Mesenchymal stem cell (in vitro differentiated cells and primary cell): ENCODE measurements around the gene WDR13. TPM values are rescaled to one million over a fixed set of nuclear protein-coding genes. Genes with fewer than 3 reads are reported as not detected.
"Not testable (repeated sequence)": the region's sequence is repeated elsewhere in the genome, so short reads cannot be mapped to it uniquely, and the experiment has no call there.

ENCODE experiments used
- DNase-seq: peaks from one replicate; pipeline ENCODE4 v3.0.0-alpha.2; 2013
- H2AFZ ChIP-seq: one replicate; pipeline ENCODE4 v1.6.1; 2013; ENCODE audit warnings: low read depth, mild to moderate bottlenecking, control low read depth, inconsistent platforms, low read length, moderate library complexity
- H2AK5ac ChIP-seq: 2 replicates; pipeline ENCODE4 v1.6.1; 2013; ENCODE audit warnings: low read length, moderate library complexity, mild to moderate bottlenecking, inconsistent platforms; ENCODE audit not compliant: severe bottlenecking
- H2BK120ac ChIP-seq: one replicate; pipeline ENCODE4 v1.6.1; 2013; ENCODE audit warnings: low read depth, mild to moderate bottlenecking, inconsistent platforms, low read length, moderate library complexity
- H2BK12ac ChIP-seq, 2 experiments: one replicate each; pipeline ENCODE4 v1.6.1; 2013; ENCODE audit warnings: inconsistent platforms in 2 of 2, low read length in 2 of 2, mild to moderate bottlenecking in 2 of 2, moderate library complexity in 2 of 2, control low read depth in 1 of 2
- H2BK15ac ChIP-seq: one replicate; pipeline ENCODE4 v1.6.1; 2013; ENCODE audit warnings: mild to moderate bottlenecking, low read depth, inconsistent platforms; ENCODE audit not compliant: poor library complexity, severe bottlenecking
- H2BK5ac ChIP-seq: 2 replicates; pipeline ENCODE4 v1.6.1; 2013; ENCODE audit warnings: low read depth, mild to moderate bottlenecking, low read length, control low read depth, inconsistent platforms; ENCODE audit not compliant: poor library complexity, severe bottlenecking
- H3K14ac ChIP-seq, 2 experiments: one replicate each; pipeline ENCODE4 v1.6.1; 2013; ENCODE audit warnings: inconsistent platforms in 2 of 2, low read length in 2 of 2, control low read depth in 1 of 2, mild to moderate bottlenecking in 1 of 2, moderate library complexity in 1 of 2
- H3K18ac ChIP-seq, 2 experiments: one replicate each; pipeline ENCODE4 v1.6.1; 2013; ENCODE audit warnings: inconsistent platforms in 2 of 2, low read length in 2 of 2, control low read depth in 1 of 2, low read depth in 1 of 2, mild to moderate bottlenecking in 1 of 2
- H3K23ac ChIP-seq, 2 experiments: one replicate each; pipeline ENCODE4 v1.6.1; 2013; ENCODE audit warnings: inconsistent platforms in 2 of 2, low read length in 2 of 2, mild to moderate bottlenecking in 2 of 2, moderate library complexity in 2 of 2, control low read depth in 1 of 2
- H3K27ac ChIP-seq: 2 replicates; pipeline ENCODE4 v1.5.1; 2013; ENCODE audit warnings: mild to moderate bottlenecking, moderate library complexity, low read length, control low read depth, inconsistent platforms; ENCODE audit not compliant: poor library complexity, severe bottlenecking
- H3K27me3 ChIP-seq, 2 experiments: 2 replicates each; pipeline versions ENCODE4 v1.6.1 to v1.7.0; 2013; ENCODE audit warnings: low read length in 2 of 2, mild to moderate bottlenecking in 2 of 2, moderate library complexity in 2 of 2, control low read depth in 1 of 2, inconsistent platforms in 1 of 2; ENCODE audit not compliant: control insufficient read depth in 1 of 2, insufficient read depth in 1 of 2
- H3K36me3 ChIP-seq, 2 experiments: 2 replicates each; pipeline versions ENCODE4 v1.6.1 to v1.7.0; 2013; ENCODE audit warnings: low read length in 2 of 2, control low read depth in 1 of 2, inconsistent platforms in 1 of 2, low read depth in 1 of 2, mild to moderate bottlenecking in 1 of 2; ENCODE audit not compliant: insufficient read depth in 2 of 2, control insufficient read depth in 1 of 2
- H3K4ac ChIP-seq, 2 experiments: one replicate each; pipeline ENCODE4 v1.6.1; 2013; ENCODE audit warnings: inconsistent platforms in 2 of 2, low read length in 2 of 2, mild to moderate bottlenecking in 2 of 2, moderate library complexity in 2 of 2, control low read depth in 1 of 2, low read depth in 1 of 2
- H3K4me1 ChIP-seq: 2 replicates; pipeline ENCODE4 v1.6.1; 2013; ENCODE audit warnings: low read depth, low read length, control low read depth; ENCODE audit not compliant: control insufficient read depth, insufficient read depth
- H3K4me2 ChIP-seq: 2 replicates; pipeline ENCODE4 v1.6.1; 2013; ENCODE audit warnings: low read length, mild to moderate bottlenecking, inconsistent platforms; ENCODE audit not compliant: poor library complexity, severe bottlenecking
- H3K4me3 ChIP-seq, 2 experiments: 2 replicates each; pipeline versions ENCODE4 v1.5.1 to v1.7.0; 2013; ENCODE audit warnings: low read length in 2 of 2, mild to moderate bottlenecking in 2 of 2, control low read depth in 1 of 2, low read depth in 1 of 2; ENCODE audit not compliant: insufficient read depth in 1 of 2
- H3K79me1 ChIP-seq: replicated peaks from 2 replicates; pipeline ENCODE4 v1.6.1; 2013; ENCODE audit warnings: mild to moderate bottlenecking, control low read depth, low read length, inconsistent platforms; ENCODE audit not compliant: poor library complexity, severe bottlenecking
- H3K9ac ChIP-seq: 2 replicates; pipeline ENCODE4 v1.7.0; 2013; ENCODE audit warnings: mild to moderate bottlenecking, low read length, moderate library complexity
- H3K9me3 ChIP-seq: 2 replicates; pipeline ENCODE4 v1.7.0; 2013; ENCODE audit warnings: mild to moderate bottlenecking, low read length; ENCODE audit not compliant: control insufficient read depth
- H4K8ac ChIP-seq: one replicate; pipeline ENCODE4 v1.6.1; 2013; ENCODE audit warnings: inconsistent platforms, mild to moderate bottlenecking, low read length, moderate library complexity
- H4K91ac ChIP-seq: one replicate; pipeline ENCODE4 v1.6.1; 2013; ENCODE audit warnings: mild to moderate bottlenecking, low read length, inconsistent platforms
- WGBS: methylation state at CpG from one replicate; pipeline ENCODE4 v1.1.7; 2013; ENCODE audit warnings: mixed read lengths; 5-methylcytosine and 5-hydroxymethylcytosine counted together
- small RNA-seq: library from polyadenylated mRNA; stranded (forward); fragments of <200 nt; extraction: miRNeasy Mini kit (QIAGEN cat#:217004); gene quantifications from one replicate; pipeline ENCODE3, GENCODE V24; 2013; ENCODE audit warnings: low read depth

The WDR13 gene

GRCh38 chrX:48654746-48655145, 57.5 kb downstream of the WDR13 start:
- not testable (repeated sequence) for H3K79me1 ChIP-seq, H3K18ac ChIP-seq, H3K23ac ChIP-seq, H3K4me2 ChIP-seq, H3K4me1 ChIP-seq, H3K4ac ChIP-seq, H2AFZ ChIP-seq, H2BK120ac ChIP-seq, DNase-seq, H2BK15ac ChIP-seq, H4K91ac ChIP-seq, H3K9me3 ChIP-seq, H3K36me3 ChIP-seq, H2AK5ac ChIP-seq, H2BK12ac ChIP-seq, H3K4me3 ChIP-seq, H4K8ac ChIP-seq, H3K27ac ChIP-seq, H2BK5ac ChIP-seq, H3K9ac ChIP-seq, H3K14ac ChIP-seq
- WGBS, result 76% methylated on average over 19 of the region's 19 CpGs
- H3K27me3 ChIP-seq, result peaks cover 9 to 23% of the 10 kb centered on the region in 2 experiments

Small RNA genes lying within 50 kb of the gene (small RNA-seq; reads per million reads assigned to genes)
- gene MRPL32P1, result not detected
